ENCODE results near the gene PTPN14.

The PTPN14 gene

GRCh38 chr1:214386747-214387146, 164.7 kb downstream of the PTPN14 start:
- no peak for DNase-seq

GRCh38 chr1:214386333-214386732, 165.1 kb downstream of the PTPN14 start:
- no peak for DNase-seq

DNA sequence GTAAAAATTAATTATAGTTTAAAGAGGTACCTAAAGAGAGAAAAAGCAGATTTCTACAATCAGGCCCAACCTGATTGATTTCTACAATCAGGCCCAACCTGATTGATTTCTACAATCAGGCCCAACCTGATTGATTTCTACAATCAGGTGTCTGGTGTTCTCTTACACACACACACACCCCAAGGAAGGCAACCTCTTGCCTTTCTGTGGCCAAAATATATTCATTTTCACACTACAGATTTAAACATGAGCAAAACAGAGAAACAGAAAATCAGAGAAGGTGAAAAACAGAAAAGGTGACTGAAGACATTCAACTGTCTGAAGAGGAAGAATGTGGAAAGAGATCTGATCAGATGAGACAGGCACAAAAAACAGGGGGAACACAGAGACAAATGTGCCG, 166.0 kb downstream of the PTPN14 start:
- DNase-seq = no peak

GRCh38 chr1:214384373-214385079, 166.9 kb downstream of the PTPN14 start:
- DNase-seq = no peak

DNA sequence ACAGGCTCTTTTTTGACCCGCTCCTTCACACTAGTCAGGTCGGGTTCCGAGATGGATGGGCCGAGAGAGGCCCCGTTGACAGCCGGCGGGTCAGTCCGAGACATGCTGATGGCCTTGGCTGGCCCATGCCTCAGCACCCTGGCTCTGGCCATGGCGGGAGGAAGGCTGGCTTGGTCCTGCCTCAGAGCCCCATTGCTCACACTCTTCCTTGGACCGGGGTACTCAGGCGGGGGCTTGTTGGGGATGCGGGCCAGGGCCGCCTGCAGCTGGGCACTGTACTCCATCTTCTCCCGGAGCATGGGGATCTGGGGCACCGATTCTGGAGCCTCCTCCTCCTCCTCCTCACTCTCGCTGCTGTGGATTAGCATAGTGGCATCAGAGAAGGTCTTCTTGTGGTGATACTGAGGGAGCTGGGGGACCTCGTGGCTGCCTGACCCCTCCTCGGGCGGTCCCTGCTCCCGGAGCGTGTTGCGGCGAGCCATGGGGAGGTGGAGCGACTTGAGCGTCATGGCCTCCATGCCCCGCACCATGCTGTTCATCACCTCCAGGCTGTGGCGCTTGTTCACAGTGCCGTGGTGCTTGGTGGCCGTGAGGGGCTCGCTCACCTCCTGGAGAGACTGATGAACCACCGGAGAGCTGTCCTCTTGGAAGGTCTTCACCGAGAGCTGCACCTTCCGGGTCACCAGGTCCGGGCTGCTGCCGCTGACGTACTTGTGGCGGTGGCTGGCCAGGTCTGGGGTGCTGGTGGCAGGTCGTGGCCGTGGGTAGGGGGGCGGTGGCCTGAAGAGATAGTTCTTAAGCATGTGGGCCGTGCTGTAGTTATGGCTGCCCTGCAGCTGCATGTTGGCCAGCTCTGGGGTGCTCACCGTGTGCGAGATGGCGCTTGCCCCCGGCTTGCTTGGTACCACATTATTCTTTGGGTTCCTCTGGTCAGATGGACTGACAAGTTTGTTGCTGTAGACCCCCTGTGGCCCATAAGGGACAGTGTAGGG, 167.7 kb downstream of the PTPN14 start:
- no peak for DNase-seq

DNA sequence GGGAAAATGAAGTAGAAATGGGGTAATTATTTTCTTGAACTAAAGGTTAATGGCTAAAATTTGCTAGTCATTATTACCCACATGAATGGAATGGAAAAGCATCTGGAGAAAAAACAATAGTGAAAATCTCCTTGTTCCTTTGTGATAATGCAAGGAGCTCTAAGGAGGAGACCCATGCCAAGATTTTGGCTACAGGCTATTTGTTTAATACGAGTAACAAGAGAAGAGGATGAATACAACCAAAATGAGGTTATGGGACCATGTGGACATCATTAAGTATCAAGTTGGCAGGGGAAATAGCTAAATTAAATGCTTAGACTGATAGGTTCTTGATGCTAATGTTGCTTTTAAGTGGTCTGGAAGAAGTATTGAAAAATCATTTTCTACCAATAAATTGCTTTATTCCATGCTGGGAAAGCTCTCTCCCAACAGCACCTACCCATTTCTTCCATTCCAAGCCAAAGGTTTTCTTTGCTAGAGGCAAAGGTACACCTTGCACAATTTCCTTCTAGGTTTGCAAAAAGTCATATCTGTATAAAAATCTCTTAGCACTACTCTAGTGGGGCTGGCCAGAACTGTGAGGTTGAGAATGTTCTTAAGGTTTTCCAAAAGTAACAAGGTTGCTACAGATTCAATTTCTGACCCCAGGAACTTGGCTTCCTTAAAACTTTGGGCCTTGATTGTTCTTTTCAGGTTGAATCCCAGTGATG, 170.3 kb downstream of the PTPN14 start:
- DNase-seq = no peak

DNA sequence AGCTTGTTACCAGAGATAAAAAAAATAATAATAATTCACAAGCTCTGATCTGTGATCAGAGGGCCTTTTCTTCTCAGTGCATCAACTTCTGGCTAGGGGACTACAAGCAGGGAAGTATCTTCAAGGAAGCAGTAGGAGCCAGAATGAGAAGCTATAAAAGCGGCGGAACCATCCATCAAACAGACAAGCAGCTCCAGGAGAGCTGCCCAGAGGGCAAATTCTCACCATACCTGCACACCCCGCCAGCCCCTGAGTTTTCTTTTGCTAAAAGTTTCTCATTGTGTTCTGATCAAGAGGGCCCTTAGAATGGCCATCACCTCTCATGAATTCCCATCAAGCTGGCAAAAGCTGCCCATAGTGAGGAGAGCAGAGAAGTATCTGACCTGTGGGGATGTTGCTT, 171.0 kb downstream of the PTPN14 start:
- DNase-seq = no peak

DNA sequence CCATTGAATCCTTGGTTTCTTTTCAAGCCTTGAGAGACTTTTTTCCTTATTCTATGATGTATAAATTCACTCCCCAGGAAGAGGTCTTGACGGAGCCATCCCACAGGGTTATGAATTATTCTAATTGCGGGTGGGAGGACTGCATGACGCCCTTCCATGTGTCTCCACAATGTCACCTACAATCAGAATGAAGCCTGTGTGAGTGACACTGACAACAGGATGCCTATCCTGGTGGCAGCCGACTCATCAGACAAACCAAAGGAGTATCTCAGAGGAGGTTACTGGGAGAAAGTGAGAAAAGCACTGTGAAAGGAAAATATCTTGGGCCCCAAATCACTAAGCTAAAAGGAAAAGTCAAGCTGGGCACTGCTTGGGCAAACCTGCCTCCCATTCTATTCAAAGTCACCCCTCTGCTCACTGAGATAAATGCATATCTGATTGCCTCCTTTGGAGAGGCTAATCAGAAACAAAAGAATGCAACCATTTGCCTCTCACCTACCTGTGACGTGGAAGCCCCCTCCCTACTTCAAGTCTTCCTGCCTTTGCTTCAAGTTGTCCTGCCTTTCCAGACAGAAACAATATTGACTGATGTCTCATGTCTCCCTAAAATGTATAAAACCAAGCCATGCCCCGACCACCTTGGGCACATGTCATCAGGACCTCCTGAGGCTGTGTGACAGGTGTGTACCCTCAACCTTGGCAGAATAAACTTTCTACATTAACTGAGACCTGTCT, 172.0 kb downstream of the PTPN14 start:
- DNase-seq = no peak

GRCh38 chr1:214378492-214378891, 172.9 kb downstream of the PTPN14 start:
- DNase-seq = no peak

DNA sequence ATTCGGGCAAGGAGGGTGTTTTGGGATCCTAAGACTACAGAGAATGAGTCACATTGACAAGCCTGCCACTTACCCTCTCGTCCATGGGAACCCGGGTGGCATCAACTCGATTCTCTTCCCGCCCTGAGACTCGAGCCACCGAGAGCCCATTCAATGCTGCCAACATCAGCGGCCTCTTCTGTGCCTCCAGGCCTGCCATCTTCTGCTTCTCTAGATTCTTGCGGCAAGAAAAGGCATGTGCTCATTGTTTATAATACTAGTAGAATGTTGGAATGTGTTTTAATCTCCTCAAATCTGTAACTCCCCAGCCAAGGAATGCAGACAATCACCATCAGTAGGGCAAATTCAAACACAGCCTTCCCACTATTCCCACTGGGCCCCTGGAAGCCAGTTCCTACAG, 173.5 kb downstream of the PTPN14 start:
- DNase-seq = no peak

DNA sequence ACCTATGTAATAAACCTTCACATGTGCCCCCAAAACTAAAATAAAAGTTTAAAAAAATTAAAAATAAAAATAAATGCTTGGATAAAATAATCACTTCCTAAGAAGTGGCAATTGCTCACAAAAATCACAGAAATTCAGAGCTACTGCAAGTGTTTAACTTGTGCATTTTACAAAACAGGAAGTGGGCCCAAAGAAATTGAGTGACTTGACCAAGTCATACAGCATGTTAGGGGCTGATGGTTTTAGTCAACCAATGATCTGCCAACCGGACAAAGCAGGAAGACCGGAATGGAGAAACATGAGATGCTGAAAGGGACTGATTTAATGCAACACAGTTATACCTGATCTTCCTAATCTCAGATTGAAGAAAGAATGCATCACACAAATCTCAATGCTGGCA, 173.9 kb downstream of the PTPN14 start:
- DNase-seq = no peak

DNA sequence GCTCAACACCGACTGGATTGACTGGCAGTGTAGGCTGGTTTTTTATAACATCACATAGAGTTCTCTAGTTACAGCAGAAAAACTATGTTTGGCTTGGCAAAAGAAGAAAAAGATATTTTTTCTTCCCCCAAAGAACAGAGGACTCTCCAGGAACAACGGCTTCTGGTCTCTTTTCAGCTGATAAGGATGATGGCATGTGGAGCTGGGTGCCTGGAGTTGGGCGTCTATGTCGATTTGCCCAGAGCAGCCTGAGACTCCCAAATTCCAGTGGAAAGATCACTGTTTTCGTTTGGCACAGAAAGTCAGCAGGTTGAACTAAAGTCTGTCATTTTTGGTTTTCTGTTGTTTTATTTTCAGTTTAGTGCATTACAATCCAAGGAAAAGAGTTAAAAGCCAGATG, 179.3 kb downstream of the PTPN14 start:
- DNase-seq = no peak

DNA sequence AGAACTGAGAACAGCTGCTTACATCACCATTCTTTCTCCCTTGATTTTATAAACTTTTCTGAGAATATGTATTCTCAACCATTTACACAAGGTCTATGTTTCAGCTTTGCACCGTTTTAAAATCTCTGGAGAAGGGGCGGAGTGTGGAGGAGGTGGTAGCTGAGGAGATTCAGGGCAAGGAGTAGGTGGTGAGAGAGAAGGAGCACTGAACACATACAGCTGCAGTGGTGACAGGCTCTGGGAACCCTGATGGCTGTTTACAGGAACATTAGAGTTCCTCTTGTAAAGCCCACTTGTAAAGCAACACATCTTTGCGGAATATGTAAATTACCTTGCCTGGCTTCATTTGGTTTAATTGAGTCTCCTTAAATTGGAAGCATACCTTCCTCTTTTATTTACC, 180.8 kb downstream of the PTPN14 start:
- no peak for DNase-seq

DNA sequence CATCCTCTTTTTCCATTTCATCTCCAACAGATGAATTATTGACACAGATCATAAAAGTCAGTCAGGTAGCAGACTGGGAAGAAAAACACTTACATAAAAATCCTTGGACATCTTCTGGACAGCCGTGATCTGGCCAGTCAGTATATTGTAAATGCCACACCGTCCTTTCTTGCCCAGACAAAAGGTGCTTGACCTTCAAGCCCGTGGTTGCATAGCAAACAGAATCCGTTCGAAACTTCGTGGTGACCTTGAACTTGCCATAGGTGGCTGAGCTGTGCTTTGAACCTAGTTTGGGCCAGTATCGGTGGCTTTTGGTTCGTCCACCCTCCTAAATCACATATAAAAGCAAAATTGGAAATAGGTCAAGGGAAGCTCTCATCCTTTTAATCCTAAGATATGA, 182.0 kb downstream of the PTPN14 start:
- no peak for DNase-seq

GRCh38 chr1:214367841-214368240, 183.6 kb downstream of the PTPN14 start:
- no peak for DNase-seq

DNA sequence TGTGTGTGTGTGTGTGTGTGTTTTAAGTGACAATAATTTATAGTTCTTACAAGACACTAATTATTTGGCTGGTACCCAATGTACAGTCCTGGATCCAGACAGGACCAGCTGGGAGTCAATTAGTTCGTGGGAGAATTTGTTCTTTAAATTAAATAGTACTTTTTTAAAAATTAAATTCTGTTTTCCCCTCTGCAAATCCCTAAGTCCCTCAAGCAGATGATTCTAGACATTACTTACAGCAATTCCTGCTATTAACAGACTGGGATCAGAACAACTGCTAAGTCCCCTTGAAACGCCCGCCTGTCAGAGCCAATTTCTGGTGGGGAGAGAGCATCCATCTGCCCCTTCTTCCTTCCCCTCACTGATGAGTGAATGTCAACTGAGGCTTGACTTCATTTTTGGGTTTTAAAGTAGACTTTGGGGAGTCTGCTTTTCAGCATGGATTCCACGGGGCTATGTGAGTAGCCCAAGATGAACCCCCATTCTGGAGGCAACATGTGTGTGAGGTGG, 186.6 kb downstream of the PTPN14 start:
- DNase-seq = no peak

DNA sequence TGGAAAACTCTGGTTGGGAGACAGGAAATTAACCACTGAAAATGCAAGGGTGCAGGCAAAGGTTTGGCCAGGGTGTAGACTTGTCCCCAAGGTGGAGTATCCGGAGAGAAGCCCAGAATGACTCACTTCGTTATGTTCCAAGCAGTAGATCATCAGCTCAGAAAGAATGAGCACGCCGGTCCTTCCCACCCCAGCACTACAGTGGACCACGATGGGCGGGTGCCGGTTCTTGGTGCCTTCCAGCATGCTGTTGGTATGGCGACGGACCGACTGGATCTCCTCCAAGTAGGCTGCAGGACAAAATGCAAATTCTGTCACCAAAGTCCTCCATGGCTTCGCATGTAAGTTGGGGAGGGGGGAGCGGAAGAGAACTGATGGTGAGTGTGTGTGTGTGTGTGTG, 187.0 kb downstream of the PTPN14 start:
- DNase-seq = no peak

DNA sequence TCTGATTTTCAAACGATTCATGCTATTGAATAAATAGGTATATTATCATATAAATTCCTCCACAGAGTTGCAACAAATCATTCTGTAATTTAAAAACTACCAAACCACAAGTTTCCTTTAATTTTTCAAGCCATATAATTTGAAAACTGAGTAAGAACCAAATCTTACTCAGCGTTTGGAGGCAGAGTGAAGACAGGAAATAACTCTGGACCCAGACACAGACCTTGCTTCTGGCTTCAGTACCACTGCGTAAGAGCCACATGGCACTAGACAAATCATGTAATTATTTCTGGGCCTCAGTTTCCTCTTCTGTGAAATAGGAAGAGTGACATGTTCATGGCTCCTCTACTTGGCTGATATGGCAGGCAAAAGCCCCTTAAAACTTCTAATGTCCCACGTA, 188.0 kb downstream of the PTPN14 start:
- DNase-seq = no peak

DNA sequence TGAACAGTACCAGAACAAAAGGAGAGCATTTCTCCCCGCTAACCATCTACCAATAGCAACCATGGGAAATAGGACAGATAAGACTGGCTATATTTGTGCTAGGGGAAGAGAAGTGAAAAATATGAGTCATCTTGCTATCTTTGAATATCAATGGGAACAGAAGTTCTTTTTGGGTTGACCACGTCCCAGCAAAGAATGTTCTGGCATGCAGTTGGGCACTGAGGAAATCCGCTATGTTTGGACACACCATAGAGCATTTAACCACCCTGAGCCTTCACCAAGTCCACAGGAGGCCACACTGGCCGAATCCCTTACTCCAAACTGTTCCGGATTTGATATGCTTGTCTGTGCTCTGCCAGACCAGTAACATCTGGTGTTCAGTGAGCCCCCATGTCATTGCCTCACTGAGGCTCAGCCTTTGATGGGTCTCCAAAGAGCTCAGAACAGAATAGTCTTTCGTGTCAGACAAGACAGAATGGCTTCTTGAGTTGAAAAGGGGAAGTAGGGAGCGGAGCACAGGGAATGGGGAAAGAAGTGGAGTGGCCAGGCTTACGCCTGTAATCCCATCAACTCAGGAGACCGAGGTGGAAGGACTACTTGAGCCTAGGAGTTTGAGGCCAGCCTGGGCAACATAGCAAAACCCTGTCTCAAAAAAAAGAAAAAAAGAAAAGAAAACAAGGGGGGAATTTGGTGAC, 189.1 kb downstream of the PTPN14 start:
- no peak for DNase-seq

DNA sequence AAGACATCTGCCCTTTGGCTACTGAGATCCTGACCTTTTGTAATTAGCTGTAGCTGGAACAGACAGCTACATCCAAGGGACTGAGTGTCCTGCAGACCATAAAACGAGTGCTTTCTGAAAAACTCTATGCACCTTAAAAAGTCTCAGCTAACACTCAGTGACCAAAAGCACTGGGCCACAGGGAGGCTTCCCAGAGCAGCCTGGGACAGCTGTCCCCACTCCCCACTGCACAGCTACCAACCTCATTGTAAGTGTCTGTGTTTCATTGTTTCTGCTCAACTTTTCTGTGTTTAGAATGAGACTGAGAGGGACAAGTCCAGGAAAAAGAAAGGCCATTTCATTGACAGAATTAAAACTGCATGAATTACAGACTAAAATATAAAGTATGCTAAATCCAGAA, 189.8 kb downstream of the PTPN14 start:
- DNase-seq = no peak

DNA sequence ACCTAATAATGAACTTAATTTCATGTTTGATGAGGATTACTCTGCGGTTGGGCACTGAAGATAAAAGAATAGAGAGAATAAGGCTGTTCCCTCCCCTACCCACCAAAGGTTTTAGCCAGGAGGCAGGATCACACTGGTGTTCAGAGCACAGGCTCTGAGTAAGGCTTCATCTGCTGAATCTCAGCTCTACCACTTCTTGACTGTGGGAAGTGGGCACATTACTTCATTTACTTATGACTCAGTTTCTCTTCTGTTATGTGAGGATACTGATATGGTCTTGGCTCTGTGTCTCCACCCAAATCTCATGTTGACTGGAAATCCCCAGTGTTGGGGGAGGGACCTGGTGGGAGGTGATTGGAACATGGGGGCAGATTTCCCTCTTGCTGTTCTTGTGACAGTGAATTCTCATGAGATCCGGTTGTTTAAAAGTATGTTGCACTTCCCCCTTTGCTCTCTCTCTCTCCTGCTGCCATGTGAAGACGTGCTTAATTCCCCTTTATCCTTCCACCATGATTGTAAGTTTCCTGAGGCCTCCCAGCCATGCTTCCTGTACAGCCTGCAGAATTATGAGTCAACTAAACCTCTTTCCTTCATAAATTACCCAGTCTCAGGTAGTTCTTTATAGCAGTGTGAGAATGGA, 190.8 kb downstream of the PTPN14 start:
- no peak for DNase-seq

- DNase-seq = no peak
These were observed 191.3 kb downstream of the PTPN14 start for GRCh38 chr1:214360116-214360515.

Data from NCI-H2029 treated with DMSO at 0.1 percent for 48 hours (cell line).